Activated CD8-positive, alpha-beta memory T cell treated with anti-CD3 and anti-CD28 coated beads for 1 hour (primary cell): ENCODE data around the gene GRAMD4.
"Not testable (repeated sequence)": the region's sequence is repeated elsewhere in the genome, so short reads cannot be mapped to it uniquely, and the experiment has no call there.

ENCODE experiments used
- DNase-seq, 2 donors: peaks; one replicate each; pipeline ENCODE4 v3.0.0-alpha.2; 2020; ENCODE audit warnings: low read depth in 1 of 2; ENCODE audit errors: extremely low read depth in 1 of 2

The GRAMD4 gene

GRCh38 chr22:46617986-46618647, 2.1 kb upstream of the GRAMD4 start:
- DNase-seq, result no peak

GRCh38 chr22:46618667-46619066, 1.5 kb upstream of the GRAMD4 start:
- DNase-seq, result no peak

GRCh38 chr22:46619240-46619829, 851 bp upstream of the GRAMD4 start:
- DNase-seq, result no peak

- no peak for DNase-seq
Measured at GRCh38 chr22:46620588-46621242, 529 bp downstream of the GRAMD4 start.

GRCh38 chr22:46621243-46621930, 1.2 kb downstream of the GRAMD4 start:
- not testable (repeated sequence) for DNase-seq

GRCh38 chr22:46622081-46622521, 1.9 kb downstream of the GRAMD4 start:
- no peak for DNase-seq

- no peak for DNase-seq
Measured at GRCh38 chr22:46625113-46625842, 5.1 kb downstream of the GRAMD4 start.

- no peak for DNase-seq
Measured at GRCh38 chr22:46625843-46626349, 5.7 kb downstream of the GRAMD4 start.

GRCh38 chr22:46626356-46626755, 6.2 kb downstream of the GRAMD4 start:
- DNase-seq, result no peak

- DNase-seq, result no peak
Measured at GRCh38 chr22:46626911-46627805, 7.0 kb downstream of the GRAMD4 start.

- no peak for DNase-seq
Measured at GRCh38 chr22:46627806-46628482, 7.8 kb downstream of the GRAMD4 start.

- no peak for DNase-seq
Measured at GRCh38 chr22:46628756-46629155, 8.6 kb downstream of the GRAMD4 start.

GRCh38 chr22:46629291-46629690, 9.1 kb downstream of the GRAMD4 start:
- no peak for DNase-seq

- no peak for DNase-seq
Measured at GRCh38 chr22:46631113-46631512, 10.9 kb downstream of the GRAMD4 start.

- DNase-seq, result no peak
Measured at GRCh38 chr22:46632646-46633249, 12.6 kb downstream of the GRAMD4 start.

- DNase-seq, result no peak
Measured at GRCh38 chr22:46633334-46633890, 13.2 kb downstream of the GRAMD4 start.

- DNase-seq, result no peak
Measured at GRCh38 chr22:46634011-46634699, 14.0 kb downstream of the GRAMD4 start.
